ENCODE results near the gene KAT5.
"Not testable (repeated sequence)": the region's sequence is repeated elsewhere in the genome, so short reads cannot be mapped to it uniquely, and the experiment has no call there.

KAT5 gene

GRCh38 chr11:65711785-65712632, at the start of gene KAT5:
Gene KAT5, plus strand, starts transcription at chr11:65712252. Its CDS starts 16 bp downstream, at chr11:65712268.
- H3K36me3 Mint-ChIP-seq (ENCODE audit: low read depth): peaks cover 53% of the 10 kb centered on the region
- peak within 1 kb of the TSS; percentile 99 for H3K27ac Mint-ChIP-seq
- no peaks in the 10 kb centered on the region for H3K9me3 Mint-ChIP-seq
- no peaks in the 10 kb centered on the region for H3K27me3 Mint-ChIP-seq
- H3K4me3 Mint-ChIP-seq: peak within 1 kb of the TSS; percentile 87
- intact Hi-C loops (cut with micrococcal nuclease): loop anchor here (1.0 to 5.0 kb wide), 4 partner anchors 8 to 173 kb away; partner anchors contain the start of genes AP5B1 and RNASEH2C
- peaks cover 52% of the 10 kb centered on the region for H3K4me1 Mint-ChIP-seq (ENCODE audit: low read depth)

- Mint-ChIP-seq H3K36me3 (ENCODE audit: low read depth) (peaks cover 48% of the 10 kb centered on the region), H3K9me3 (no peaks in the 10 kb centered on the region), H3K27me3 (no peaks in the 10 kb centered on the region), H3K4me1 (ENCODE audit: low read depth) (peaks cover 27% of the 10 kb centered on the region), H3K4me3 (peak within 1 kb of the TSS; percentile 82), H3K27ac (peak within 1 kb of the TSS; percentile 95)
- intact Hi-C loops (cut with micrococcal nuclease): loop anchor here (1.0 kb wide), 2 partner anchors 10 to 48 kb away; partner anchors contain the start of gene PCNX3
Observed at GRCh38 chr11:65662799-65663638, 49.0 kb upstream of the KAT5 start, which contains the start of gene RELA. Gene RELA, minus strand, starts transcription at chr11:65662916. Its CDS starts 84 bp downstream, at chr11:65662832.

GRCh38 chr11:65663639-65664200, 48.3 kb upstream of the KAT5 start:
- H3K9me3 Mint-ChIP-seq: no peaks in the 10 kb centered on the region
- no peaks in the 10 kb centered on the region for H3K27me3 Mint-ChIP-seq
- H3K4me1 Mint-ChIP-seq (ENCODE audit: low read depth): peaks cover 27% of the 10 kb centered on the region
- intact Hi-C loops (cut with micrococcal nuclease): loop anchor here (1.0 kb wide), 2 partner anchors 10 to 48 kb away; partner anchors contain the start of gene PCNX3
- H3K4me3 Mint-ChIP-seq: peak overlapping the region; percentile 82
- peaks cover 41% of the 10 kb centered on the region for H3K36me3 Mint-ChIP-seq (ENCODE audit: low read depth)
- H3K27ac Mint-ChIP-seq: peak overlapping the region; percentile 95

- Mint-ChIP-seq H3K36me3 (ENCODE audit: low read depth) (no peaks in the 10 kb centered on the region), H3K27ac (no peak overlapping the region), H3K9me3 (no peaks in the 10 kb centered on the region), H3K4me1 (ENCODE audit: low read depth) (peaks cover 5% of the 10 kb centered on the region), H3K4me3 (no peak overlapping the region), H3K27me3 (no peaks in the 10 kb centered on the region)
- intact Hi-C loops (cut with micrococcal nuclease): no loop called here
Observed at GRCh38 chr11:65672180-65672860, 39.7 kb upstream of the KAT5 start.

GRCh38 chr11:65672982-65673381, 39.1 kb upstream of the KAT5 start:
- Mint-ChIP-seq H3K27me3 (no peaks in the 10 kb centered on the region), H3K4me3 (no peak overlapping the region), H3K4me1 (ENCODE audit: low read depth) (peaks cover 5% of the 10 kb centered on the region), H3K36me3 (ENCODE audit: low read depth) (no peaks in the 10 kb centered on the region), H3K9me3 (no peaks in the 10 kb centered on the region), H3K27ac (no peak overlapping the region)
- intact Hi-C loops (cut with micrococcal nuclease): no loop called here

GRCh38 chr11:65680192-65680743, 31.8 kb upstream of the KAT5 start:
- Mint-ChIP-seq H3K36me3 (ENCODE audit: low read depth) (no peaks in the 10 kb centered on the region), H3K27ac (no peak overlapping the region), H3K27me3 (no peaks in the 10 kb centered on the region), H3K9me3 (no peaks in the 10 kb centered on the region), H3K4me1 (ENCODE audit: low read depth) (no peaks in the 10 kb centered on the region), H3K4me3 (no peak overlapping the region)
- intact Hi-C loops (cut with micrococcal nuclease): no loop called here

- intact Hi-C loops (cut with micrococcal nuclease); H3K27me3 Mint-ChIP-seq; H3K27ac Mint-ChIP-seq: not testable (repeated sequence)
Observed at GRCh38 chr11:65683480-65683879, 28.6 kb upstream of the KAT5 start.

GRCh38 chr11:65685981-65686380, 26.1 kb upstream of the KAT5 start:
- intact Hi-C loops (cut with micrococcal nuclease): no loop called here
- H3K27ac Mint-ChIP-seq: no peak overlapping the region
- H3K4me3 Mint-ChIP-seq: no peak overlapping the region
- no peaks in the 10 kb centered on the region for H3K27me3 Mint-ChIP-seq
- no peaks in the 10 kb centered on the region for H3K9me3 Mint-ChIP-seq
- no peaks in the 10 kb centered on the region for H3K4me1 Mint-ChIP-seq (ENCODE audit: low read depth)
- no peaks in the 10 kb centered on the region for H3K36me3 Mint-ChIP-seq (ENCODE audit: low read depth)

More at GRCh38 chr11:65683480-65683879, 28.6 kb upstream of the KAT5 start:
- not testable (repeated sequence) for H3K4me1 Mint-ChIP-seq (ENCODE audit: low read depth); H3K4me3 Mint-ChIP-seq; H3K36me3 Mint-ChIP-seq (ENCODE audit: low read depth); H3K9me3 Mint-ChIP-seq

- H3K27ac Mint-ChIP-seq; H3K36me3 Mint-ChIP-seq (ENCODE audit: low read depth); H3K4me1 Mint-ChIP-seq (ENCODE audit: low read depth); H3K4me3 Mint-ChIP-seq; H3K9me3 Mint-ChIP-seq; H3K27me3 Mint-ChIP-seq; intact Hi-C loops (cut with micrococcal nuclease): not testable (repeated sequence)
Observed at GRCh38 chr11:65691847-65692246, 20.2 kb upstream of the KAT5 start.

GRCh38 chr11:65692367-65692766, 19.7 kb upstream of the KAT5 start:
- H3K27me3 Mint-ChIP-seq: no peaks in the 10 kb centered on the region
- no peak overlapping the region for H3K4me3 Mint-ChIP-seq
- intact Hi-C loops (cut with micrococcal nuclease): no loop called here
- no peaks in the 10 kb centered on the region for H3K36me3 Mint-ChIP-seq (ENCODE audit: low read depth)
- no peaks in the 10 kb centered on the region for H3K9me3 Mint-ChIP-seq
- no peak overlapping the region for H3K27ac Mint-ChIP-seq
- H3K4me1 Mint-ChIP-seq (ENCODE audit: low read depth): no peaks in the 10 kb centered on the region

- intact Hi-C loops (cut with micrococcal nuclease): no loop called here
- Mint-ChIP-seq H3K4me3 (no peak overlapping the region), H3K27me3 (no peaks in the 10 kb centered on the region), H3K36me3 (ENCODE audit: low read depth) (no peaks in the 10 kb centered on the region), H3K4me1 (ENCODE audit: low read depth) (no peaks in the 10 kb centered on the region), H3K9me3 (no peaks in the 10 kb centered on the region), H3K27ac (no peak overlapping the region)
Observed at GRCh38 chr11:65695459-65696241, 16.4 kb upstream of the KAT5 start.

GRCh38 chr11:65696802-65697552, 15.1 kb upstream of the KAT5 start:
- Mint-ChIP-seq H3K27ac (no peak overlapping the region), H3K27me3 (no peaks in the 10 kb centered on the region), H3K4me1 (ENCODE audit: low read depth) (no peaks in the 10 kb centered on the region), H3K36me3 (ENCODE audit: low read depth) (no peaks in the 10 kb centered on the region), H3K9me3 (no peaks in the 10 kb centered on the region), H3K4me3 (no peak overlapping the region)
- intact Hi-C loops (cut with micrococcal nuclease): no loop called here
